Brain pericyte (primary cell): Measurements from ENCODE around the gene ACD.

Experiments used
- DNase-seq: peaks from one replicate; pipeline ENCODE4 v3.0.0-alpha.2; 2012; ENCODE audit warnings: low read depth, low spot score

The ACD gene

GRCh38 chr16:67647681-67648080 is 12.4 kb downstream of the ACD start:
- DNase-seq = no peak

DNA sequence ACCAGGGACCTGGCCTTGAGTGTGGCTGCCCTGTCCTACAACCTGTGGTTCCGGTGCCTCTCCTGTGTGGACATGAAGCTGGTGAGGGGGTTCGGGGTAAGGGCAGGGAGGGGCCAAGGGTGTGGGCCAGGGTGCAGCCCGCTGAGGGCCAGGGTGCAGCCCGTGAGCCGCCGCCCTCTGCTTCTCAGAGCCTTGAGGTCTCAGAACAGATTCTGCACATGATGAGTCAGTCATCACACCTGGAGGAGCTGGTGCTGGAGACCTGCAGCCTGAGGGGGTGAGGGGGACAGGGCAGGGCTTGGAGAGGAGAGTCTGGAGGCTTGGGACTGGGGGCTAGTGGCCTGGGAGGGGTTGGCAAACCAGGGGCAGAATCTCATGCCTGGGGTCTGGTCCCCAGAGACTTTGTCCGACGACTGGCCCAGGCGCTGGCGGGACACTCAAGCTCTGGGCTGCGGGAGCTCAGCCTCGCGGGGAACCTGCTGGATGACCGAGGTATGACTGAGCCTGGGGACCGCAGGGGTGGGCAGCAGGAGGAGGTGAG is 12.9 kb downstream of the ACD start:
- DNase-seq = no peak

DNA sequence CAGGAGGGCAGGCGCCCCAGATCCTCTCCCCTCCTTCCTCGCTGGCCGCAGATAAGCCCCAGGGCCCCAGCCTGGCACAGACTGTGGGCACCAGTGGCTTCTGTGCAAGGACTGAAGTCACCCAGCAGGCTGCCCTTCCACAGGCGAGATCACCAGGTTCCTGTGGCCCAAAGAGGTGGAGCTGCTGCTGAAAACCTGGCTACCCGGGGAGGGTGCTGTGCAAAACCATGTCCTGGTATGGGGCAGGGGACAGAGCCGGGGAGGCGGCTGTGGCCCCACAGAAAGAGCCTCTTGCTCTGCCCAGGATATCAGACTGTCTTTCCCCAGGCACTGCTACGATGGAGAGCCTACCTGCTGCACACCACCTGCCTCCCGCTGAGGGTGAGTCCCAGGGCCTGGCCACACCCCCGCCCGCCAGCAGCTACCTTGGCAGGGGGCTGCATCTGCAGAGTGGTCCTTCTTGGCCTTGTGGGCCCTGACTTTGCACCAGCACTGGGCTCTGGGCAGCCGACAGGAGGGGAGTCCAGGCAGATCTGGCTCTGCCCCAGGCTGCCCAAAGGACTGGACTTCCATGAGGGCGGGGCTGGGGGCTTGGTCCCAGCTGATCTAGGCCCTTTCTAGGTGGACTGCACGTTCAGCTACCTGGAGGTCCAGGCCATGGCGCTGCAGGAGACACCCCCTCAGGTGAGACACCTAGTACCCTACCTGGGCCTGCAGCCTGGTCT is 14.5 kb downstream of the ACD start:
- DNase-seq = no peak

DNA sequence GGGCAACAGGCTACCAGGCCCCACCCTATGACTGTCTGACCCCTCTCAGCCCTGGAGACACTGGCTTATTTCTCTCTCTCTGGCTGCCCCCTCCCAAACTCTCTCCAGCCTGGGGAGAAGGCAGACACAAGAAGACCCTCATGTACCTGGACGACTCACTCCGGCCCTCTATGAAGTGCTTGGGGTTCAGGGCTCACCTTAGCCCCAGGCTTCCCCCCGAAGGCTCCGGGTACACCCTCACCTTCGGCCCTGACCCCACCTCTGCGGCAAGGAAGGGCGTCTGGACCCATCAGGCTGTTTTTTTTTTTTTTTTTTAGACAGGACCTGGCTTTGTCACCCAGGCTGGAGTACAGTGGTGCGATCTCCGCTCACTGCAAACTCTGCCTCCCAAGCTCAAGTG is 16.0 kb downstream of the ACD start:
- no peak for DNase-seq

GRCh38 chr16:67641779-67642708 is 18.0 kb downstream of the ACD start:
- DNase-seq = no peak

DNA sequence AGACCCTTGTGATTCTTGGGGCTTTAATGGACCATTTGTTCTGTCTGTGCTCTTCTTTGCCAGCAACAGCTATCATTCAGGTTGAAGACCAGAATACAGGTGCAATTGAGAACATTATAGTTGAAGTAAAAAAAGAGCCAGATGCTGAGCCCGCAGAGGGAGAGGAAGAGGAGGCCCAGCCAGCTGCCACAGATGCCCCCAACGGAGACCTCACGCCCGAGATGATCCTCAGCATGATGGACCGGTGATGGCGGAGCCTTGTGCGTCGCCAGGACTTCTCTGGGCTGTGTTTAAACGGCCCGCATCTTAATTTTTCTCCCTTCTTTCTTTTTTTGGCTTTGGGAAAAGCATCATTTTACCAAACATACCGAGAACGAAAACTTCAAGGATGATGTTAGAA is 22.4 kb downstream of the ACD start:
- no peak for DNase-seq

- no peak for DNase-seq
Measured at GRCh38 chr16:67636713-67637112, 23.3 kb downstream of the ACD start.

DNA sequence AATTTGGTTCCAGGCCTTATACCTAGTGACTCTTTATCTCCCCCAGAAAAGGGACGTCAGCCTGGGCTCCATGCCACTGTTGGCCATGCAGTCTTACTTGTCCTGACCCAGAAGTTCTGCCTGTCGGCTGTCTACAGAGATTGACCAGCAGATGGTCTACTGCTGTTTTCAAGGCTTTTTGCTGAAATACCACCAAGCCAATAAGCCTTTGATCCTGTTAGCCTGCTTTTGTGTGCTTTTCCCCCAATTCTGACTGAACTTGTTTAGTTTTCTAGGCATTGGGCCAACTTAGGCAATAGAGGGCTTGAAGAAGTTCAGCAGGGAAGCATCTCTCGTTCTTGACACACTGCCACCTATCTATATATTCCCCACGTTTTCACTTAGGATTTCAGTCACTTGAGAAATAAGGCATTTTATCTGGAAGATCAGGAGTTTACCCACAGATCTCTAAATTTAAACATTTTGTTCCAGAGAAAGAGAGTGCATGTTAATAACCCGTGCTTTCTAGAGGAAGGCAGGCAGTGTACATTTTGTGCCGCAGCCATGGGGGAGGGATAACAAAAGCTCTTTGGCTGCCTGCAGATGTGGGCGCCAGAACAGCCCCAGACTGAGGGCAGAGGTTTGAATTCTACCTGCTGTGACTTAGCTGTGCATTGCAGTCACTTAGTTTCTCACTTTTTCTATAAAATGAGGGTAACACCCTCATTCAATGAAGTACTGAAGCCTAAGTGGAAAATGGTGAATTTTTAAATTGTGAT is 27.5 kb downstream of the ACD start:
- no peak for DNase-seq

- DNase-seq = no peak
Measured at GRCh38 chr16:67628216-67628615, 31.8 kb downstream of the ACD start.

- DNase-seq = no peak
Measured at GRCh38 chr16:67613808-67614207, 46.3 kb downstream of the ACD start.

DNA sequence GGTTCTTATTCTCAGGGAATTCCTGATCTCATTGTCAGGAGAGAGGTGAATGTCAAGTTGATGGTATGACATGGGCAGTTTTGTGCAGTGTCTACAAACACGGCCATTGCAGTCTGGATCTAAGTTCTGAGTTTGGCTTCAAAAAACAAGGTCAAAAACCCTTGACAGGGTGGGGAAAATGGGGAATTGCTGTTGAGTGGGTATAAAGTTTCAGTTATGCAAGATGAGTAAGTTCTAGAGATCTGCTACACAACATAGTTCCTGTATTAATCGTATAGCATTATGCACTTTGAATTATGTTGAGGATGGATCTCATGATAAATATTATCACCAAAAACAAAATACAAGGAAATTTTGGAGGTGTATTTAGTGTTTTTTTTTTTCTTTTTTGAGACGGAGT is 51.7 kb downstream of the ACD start:
- DNase-seq = no peak
